ENCODE data around the gene PAX7.

The PAX7 gene

DNA sequence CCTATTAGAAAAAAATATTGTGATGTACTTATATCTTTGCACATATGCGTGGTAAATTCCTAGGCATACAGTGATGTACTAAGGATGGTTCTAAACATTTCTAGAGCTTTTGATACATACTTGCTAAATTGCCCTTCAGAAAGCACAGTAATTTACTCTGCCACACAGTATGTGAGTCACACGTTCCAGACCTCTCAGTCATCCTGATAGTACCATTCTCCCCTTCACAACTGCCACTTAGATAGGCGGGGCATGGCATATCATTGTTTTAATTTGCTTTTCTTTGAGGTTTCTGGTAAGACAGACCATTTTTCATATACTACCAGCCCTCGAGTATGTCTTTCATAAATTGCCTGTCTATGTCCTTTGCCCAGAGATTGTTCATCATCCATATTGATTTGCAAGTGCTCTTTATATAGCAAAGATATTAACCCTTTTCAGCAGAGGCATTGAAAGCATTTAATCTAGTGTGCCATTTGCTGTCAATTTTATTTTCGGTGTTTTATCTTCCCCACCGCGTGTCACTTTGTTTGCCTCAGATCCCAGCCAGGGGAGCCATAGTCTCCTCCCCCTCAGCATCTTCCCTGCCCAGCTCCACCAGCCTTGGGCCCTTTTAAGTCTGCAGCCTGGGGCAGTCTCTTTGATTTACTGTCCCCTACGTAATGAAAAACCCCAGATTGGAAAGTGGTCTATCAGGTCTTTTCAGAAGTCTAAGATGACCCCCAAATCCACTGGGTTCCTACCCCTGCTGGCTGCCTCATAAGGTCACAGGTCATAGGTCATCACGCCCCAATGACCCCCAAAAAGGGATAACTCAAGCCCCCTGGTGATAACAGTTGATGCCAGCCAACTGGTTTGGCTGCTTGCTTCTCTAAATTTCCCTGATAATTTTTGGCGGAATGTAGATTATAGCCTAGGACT is 11.8 kb upstream of the PAX7 start:
- no peak for DNase-seq (ENCODE audit: low read depth)

- no peak for DNase-seq (ENCODE audit: low read depth)
Measured at GRCh38 chr1:18619467-18619835, 11.2 kb upstream of the PAX7 start.

GRCh38 chr1:18628511-18628910 is 2.1 kb upstream of the PAX7 start:
- no peak for DNase-seq (ENCODE audit: low read depth)

DNA sequence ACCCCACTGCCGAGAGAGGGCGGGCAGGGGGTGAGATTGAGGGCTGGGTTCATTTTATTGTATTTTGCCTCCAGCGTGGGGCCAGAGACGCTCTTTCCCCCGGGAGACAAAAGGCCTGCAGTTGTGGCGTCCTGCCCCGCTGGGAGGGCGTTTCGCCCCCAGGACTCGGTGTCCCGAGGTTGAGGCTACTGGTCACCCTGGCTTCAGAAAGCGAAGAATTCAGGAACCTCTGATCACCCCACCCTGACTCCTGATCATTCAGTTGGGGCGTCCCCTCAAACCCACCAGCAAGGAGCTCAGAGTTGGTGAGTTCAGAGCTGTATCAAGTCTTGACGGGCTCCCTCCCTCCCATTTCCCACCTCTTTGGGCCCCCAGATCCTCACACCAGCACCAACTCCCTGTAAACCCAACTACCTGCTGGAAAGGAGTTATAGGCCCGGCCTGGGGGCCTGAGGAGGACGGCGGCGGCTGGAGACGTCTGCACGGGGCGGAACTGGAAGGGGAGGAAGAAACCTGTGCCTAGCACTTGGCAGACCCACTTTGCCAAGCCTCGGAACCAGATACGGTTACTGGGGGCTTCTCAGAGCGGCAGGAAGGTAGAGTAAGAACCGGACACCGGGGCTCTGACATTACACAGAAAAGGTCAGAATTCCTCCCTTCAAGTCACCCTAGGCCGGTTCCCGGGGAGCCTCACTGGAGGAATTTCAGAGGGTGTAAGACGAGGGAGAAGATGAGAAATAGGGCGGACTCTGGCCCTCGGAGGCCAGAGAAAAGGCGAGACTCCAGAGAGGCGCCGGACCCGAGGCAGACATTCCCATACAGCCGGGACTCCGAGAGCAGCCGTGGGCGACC is 761 bp upstream of the PAX7 start:
- no peak for DNase-seq (ENCODE audit: low read depth)

GRCh38 chr1:18631496-18632217 is 1.0 kb downstream of the PAX7 start:
- DNase-seq (ENCODE audit: low read depth), result no peak

DNA sequence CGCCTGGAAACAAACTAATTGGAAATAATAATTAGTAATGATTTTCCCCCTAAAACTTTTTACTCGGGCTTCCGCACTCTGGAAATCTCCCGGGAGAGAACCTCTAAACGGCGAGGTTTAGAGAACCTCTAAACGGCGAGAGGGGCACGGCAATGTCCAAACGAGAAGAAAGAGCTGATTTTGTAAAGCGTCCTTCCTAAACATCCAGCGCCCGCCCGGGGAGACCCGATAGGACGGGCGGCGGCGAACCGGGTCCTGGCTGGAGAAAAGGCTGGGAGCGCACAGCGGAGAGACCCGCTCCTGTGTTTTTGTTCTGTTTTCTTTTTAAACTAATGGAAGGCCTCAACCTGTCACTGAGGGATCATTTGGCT is 1.6 kb downstream of the PAX7 start:
- no peak for DNase-seq (ENCODE audit: low read depth)

DNA sequence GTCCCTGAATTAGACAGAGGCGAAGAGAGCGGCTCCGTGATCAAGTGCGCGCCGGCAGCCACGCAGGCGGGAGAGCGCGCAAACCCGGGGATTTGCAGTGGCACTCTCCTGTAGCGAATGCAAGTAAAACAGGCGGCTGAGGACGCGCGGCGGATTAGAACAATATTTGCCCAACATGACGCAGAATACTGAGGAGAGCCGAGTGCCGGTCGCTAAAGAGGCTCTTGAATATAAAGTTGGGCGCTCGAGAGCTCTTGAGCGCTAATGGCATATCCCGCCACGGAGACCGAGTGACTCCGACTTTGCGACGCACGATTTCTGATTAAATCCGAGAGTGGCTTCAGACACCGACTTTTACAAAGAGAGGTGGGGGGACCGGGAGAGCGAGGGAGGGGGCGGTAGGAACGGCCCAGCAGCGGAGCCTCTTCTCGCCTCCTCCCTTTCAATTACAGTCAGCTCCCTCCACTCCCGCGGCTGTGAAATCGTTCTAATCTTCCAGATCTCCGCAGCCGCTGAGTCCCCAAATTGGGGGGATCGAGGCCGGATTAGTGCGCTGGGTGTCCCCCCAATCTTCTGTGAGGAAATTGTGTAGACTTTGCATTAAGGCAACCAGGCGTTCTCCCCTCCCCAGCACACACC is 2.3 kb downstream of the PAX7 start:
- DNase-seq (ENCODE audit: low read depth), result no peak

GRCh38 chr1:18633422-18634155 is 2.9 kb downstream of the PAX7 start:
- DNase-seq (ENCODE audit: low read depth), result no peak

GRCh38 chr1:18634276-18634675 is 3.6 kb downstream of the PAX7 start:
- no peak for DNase-seq (ENCODE audit: low read depth)

DNA sequence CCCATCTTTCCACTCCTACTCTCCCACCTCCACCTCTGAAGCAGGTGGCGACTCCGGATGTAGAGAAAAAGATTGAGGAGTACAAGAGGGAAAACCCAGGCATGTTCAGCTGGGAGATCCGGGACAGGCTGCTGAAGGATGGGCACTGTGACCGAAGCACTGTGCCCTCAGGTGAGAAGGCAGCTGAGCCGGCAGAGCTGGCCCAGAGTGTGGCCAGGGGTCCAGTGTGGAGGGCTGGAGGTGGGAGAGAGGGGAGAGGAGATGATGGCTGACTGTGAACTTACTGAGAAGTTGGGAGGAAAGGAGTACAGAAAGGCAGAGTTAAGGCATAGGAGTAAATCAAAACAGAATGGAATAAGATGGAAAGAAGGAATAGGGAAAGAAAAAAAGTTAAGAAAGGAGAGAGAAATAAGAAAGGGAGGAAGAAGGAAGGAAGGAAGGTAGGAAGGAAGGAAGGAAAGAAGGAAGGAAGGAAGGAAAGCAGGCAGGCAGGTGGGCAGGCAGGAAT is 4.5 kb downstream of the PAX7 start:
- no peak for DNase-seq (ENCODE audit: low read depth)

GRCh38 chr1:18635891-18636595 is 5.4 kb downstream of the PAX7 start:
- no peak for DNase-seq (ENCODE audit: low read depth)

- DNase-seq (ENCODE audit: low read depth), result no peak
Measured at GRCh38 chr1:18636596-18637508, 6.2 kb downstream of the PAX7 start.

GRCh38 chr1:18637511-18637960 is 6.9 kb downstream of the PAX7 start:
- no peak for DNase-seq (ENCODE audit: low read depth)

DNA sequence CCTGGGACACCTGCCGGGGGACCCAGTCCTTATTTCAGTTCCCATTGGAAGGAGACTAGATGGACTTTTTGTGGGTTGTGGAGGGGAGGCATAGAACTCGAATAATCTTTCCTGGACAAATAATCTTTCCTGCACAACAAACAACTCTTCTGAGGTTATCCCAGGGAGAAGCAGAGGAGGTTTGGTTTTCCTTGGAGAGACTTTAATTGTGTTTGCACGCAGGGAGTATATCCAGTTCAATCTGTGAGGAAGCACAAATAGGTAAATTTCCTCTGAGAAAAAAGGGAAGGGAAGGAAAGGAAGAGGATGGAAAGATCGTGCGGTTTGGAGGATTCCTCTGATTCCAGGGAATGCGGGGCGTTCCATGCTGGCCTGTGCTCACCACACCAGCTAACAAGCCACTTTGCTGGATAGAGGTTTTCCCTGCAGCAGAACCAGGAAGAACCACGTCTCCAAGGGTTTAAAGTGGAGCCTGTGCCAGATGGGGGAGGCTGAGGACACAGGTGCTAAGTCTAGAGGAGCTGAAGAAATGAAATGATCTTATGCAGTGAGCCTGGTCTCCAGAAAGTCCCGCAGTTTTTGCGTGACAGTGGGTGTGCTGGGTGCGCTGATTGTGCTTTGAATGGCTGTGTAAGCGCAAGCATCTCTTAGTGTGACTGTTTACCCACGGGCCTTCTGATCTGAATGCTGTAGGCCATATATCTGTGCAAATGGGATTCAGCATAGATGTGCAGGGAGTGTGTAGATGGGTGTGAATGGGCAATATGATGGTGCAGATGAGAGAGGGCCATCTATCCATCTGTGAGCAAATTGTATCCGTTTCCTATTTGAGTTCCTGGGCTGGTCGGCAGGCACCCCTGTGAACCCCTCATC is 7.6 kb downstream of the PAX7 start:
- DNase-seq (ENCODE audit: low read depth), result no peak

GRCh38 chr1:18638835-18639364 is 8.3 kb downstream of the PAX7 start:
- DNase-seq (ENCODE audit: low read depth), result no peak

GRCh38 chr1:18639368-18640055 is 8.9 kb downstream of the PAX7 start:
- DNase-seq (ENCODE audit: low read depth), result no peak

DNA sequence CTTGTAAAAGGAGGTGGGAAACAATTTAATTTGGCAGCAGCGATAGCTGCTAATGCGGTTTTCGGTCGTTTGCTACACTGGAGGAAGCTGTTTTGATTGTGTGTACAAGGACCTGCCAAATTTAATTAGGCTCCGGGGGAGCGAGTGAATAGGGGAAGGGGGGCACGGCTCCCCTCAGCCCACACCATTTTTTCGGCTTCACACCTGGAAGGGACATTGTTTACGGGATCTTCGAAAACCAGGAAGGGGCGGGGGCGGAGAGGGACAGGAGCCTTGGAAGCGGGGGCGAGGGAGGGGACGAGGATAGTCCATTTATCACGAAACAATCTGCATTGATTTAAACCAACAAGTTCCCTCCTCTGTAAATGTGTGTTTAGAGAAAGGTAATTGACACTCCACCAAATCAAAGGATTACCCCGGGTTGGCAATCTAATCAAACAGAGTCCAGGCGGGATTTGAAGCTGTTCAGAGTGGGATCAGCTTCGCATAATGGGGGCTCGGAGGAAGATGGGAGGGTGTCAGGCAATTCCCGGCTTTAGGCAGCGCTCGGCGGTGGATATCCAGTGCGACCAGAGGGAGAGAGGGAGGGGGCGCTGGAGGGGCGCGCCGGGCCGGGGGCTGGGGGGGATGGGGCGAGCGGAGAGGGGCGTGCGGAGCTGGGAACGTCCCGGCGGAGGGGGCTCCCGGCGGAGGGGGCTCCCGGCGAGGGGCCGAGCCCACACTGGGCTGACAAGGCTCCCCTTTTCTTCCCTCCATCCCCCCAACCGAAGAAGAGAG is 9.8 kb downstream of the PAX7 start:
- DNase-seq (ENCODE audit: low read depth), result no peak
